ENCODE results near the gene RTKN. TPM values are rescaled to one million over a fixed set of nuclear protein-coding genes. Genes with fewer than 3 reads are reported as not detected.

The RTKN gene
- total and polyA plus RNA-seq, 9 of the 15 experiments (the other 6 are each of a cell fraction or from before 2014, with no cell fraction given), result 0.14 to 6.9 (median 3.6) TPM

DNA sequence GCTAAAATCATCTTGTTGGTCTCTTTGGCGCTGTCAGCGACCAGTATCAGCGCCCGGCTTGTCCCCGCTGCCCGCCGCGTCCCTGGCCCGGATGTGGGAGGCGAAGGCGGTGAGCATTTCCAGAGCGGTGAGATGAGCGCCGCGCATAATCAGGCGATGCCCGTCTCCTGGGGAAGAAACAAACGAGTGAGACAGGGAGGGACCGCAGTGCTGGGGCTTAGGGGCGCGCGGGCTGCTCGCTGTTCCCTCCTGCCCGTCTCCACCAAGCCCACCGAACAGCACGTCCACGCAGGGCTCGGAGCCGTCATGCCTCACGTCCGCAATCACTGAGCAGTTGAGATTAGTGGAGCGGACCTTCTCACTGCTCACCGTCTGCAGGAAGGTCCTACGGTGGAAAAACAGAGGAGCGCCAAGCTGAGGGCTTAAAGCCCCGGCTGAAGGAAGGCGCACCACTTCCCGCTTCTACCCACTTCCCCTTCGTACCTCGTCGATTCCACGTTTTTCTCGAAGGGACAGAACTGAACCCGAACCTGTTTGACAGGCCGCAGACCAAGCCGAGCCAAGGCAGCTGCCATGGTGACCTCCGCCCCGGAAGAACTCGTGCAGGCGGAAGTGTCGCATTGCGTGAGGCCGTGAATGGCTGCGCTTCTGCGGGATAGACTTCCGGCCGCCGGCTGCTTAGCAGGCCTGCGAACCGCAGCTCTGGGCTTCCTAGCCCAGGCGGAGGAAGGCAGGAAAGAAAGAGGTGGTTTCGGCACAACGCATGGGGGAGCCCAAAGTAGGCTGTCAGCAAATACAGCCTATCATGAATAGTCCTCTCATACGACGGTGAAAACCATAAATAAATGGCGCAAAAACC, 30.6 kb upstream of the RTKN start, which contains the start of gene MRPL53 (continued):
- TF ChIP-seq, protein P1, sequence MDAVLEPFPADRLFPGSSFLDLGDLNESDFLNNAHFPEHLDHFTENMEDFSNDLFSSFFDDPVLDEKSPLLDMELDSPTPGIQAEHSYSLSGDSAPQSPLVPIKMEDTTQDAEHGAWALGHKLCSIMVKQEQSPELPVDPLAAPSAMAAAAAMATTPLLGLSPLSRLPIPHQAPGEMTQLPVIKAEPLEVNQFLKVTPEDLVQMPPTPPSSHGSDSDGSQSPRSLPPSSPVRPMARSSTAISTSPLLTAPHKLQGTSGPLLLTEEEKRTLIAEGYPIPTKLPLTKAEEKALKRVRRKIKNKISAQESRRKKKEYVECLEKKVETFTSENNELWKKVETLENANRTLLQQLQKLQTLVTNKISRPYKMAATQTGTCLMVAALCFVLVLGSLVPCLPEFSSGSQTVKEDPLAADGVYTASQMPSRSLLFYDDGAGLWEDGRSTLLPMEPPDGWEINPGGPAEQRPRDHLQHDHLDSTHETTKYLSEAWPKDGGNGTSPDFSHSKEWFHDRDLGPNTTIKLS (IDR thresholded peaks at IDR 0.05; ENCODE audit: borderline replicate concordance, low read depth), result 0 out of 2 replicates have a peak, but pooled peaks have one; percentile 59
- TF ChIP-seq ZNF766 (CRISPR knock-in tag; conservative IDR thresholded peaks at IDR 0.05) (no peak; the same call in 1 of the 2 replicates), ARNT (IDR thresholded peaks at IDR 0.05) (0 out of 4 replicates have a peak, but pooled peaks of 1 of the 2 experiments have one; percentile 18), POLR2H (tag; IDR thresholded peaks at IDR 0.05; ENCODE audit: low read depth) (peak; percentile 95), PHF21A (IDR thresholded peaks at IDR 0.05; ENCODE audit: borderline replicate concordance, low read depth) (no peak), HNRNPL (IDR thresholded peaks at IDR 0.05; ENCODE audit: low read depth, low read length) (no peak), TCF3 (CRISPR knock-in tag; IDR thresholded peaks at IDR 0.05) (0 out of 2 replicates have a peak, but pooled peaks have one; percentile 10), ZNF316 (IDR thresholded peaks at IDR 0.05) (peak; percentile 70), SRSF7 (optimal IDR thresholded peaks at IDR 0.05; ENCODE audit: low read depth, low read length) (no peak), ZNF253 (CRISPR knock-in tag; conservative IDR thresholded peaks at IDR 0.05) (0 out of 2 replicates have a peak, but pooled peaks have one; percentile 40), ZNF175 (CRISPR knock-in tag; IDR thresholded peaks at IDR 0.05; ENCODE audit: low read depth) (no peak), KLF1 (tag; IDR thresholded peaks at IDR 0.05) (peak; percentile 80; the same call in 1 of the 2 replicates)
- TF ChIP-seq, protein P2, sequence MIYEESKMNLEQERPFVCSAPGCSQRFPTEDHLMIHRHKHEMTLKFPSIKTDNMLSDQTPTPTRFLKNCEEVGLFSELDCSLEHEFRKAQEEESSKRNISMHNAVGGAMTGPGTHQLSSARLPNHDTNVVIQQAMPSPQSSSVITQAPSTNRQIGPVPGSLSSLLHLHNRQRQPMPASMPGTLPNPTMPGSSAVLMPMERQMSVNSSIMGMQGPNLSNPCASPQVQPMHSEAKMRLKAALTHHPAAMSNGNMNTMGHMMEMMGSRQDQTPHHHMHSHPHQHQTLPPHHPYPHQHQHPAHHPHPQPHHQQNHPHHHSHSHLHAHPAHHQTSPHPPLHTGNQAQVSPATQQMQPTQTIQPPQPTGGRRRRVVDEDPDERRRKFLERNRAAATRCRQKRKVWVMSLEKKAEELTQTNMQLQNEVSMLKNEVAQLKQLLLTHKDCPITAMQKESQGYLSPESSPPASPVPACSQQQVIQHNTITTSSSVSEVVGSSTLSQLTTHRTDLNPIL (CRISPR knock-in tag; IDR thresholded peaks at IDR 0.05), result no peak
- TF ChIP-seq, protein P3, sequence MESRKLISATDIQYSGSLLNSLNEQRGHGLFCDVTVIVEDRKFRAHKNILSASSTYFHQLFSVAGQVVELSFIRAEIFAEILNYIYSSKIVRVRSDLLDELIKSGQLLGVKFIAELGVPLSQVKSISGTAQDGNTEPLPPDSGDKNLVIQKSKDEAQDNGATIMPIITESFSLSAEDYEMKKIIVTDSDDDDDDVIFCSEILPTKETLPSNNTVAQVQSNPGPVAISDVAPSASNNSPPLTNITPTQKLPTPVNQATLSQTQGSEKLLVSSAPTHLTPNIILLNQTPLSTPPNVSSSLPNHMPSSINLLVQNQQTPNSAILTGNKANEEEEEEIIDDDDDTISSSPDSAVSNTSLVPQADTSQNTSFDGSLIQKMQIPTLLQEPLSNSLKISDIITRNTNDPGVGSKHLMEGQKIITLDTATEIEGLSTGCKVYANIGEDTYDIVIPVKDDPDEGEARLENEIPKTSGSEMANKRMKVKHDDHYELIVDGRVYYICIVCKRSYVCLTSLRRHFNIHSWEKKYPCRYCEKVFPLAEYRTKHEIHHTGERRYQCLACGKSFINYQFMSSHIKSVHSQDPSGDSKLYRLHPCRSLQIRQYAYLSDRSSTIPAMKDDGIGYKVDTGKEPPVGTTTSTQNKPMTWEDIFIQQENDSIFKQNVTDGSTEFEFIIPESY (CRISPR knock-in tag; IDR thresholded peaks at IDR 0.05), result 0 out of 2 replicates have a peak, but pooled peaks have one; percentile 37
- TF ChIP-seq, protein P4, sequence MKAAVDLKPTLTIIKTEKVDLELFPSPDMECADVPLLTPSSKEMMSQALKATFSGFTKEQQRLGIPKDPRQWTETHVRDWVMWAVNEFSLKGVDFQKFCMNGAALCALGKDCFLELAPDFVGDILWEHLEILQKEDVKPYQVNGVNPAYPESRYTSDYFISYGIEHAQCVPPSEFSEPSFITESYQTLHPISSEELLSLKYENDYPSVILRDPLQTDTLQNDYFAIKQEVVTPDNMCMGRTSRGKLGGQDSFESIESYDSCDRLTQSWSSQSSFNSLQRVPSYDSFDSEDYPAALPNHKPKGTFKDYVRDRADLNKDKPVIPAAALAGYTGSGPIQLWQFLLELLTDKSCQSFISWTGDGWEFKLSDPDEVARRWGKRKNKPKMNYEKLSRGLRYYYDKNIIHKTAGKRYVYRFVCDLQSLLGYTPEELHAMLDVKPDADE (conservative IDR thresholded peaks at IDR 0.05; ENCODE audit: control insufficient read depth, low read depth, low read length), result peak; percentile 75; the same call in 1 of the 2 replicates

Measured in K562 (cell line).